Endodermal cell (in vitro differentiated cells): ENCODE results near the gene CLOCK. TPM values are rescaled to one million over a fixed set of nuclear protein-coding genes. Genes with fewer than 3 reads are reported as not detected.

Experiments
- DNase-seq: peaks from one replicate; pipeline ENCODE4 v3.0.0-alpha.2; 2017
- H3K27ac ChIP-seq: 2 replicates; pipeline ENCODE4 v1.5.1; 2013; ENCODE audit warnings: mild to moderate bottlenecking, low read depth, low read length, moderate library complexity
- H3K27me3 ChIP-seq: 2 replicates; pipeline ENCODE4 v1.6.1; 2013; ENCODE audit warnings: mild to moderate bottlenecking, low read length, moderate library complexity; ENCODE audit not compliant: insufficient read depth, control insufficient read depth, poor library complexity, severe bottlenecking
- H3K36me3 ChIP-seq: 2 replicates; pipeline ENCODE4 v1.7.0; 2013; ENCODE audit warnings: mild to moderate bottlenecking, low read length, moderate library complexity; ENCODE audit not compliant: control insufficient read depth, insufficient read depth
- H3K4me1 ChIP-seq: one replicate; pipeline ENCODE4 v1.7.0; 2013; ENCODE audit warnings: low read length; ENCODE audit not compliant: control insufficient read depth, insufficient read depth
- H3K4me3 ChIP-seq: 2 replicates; pipeline ENCODE4 v1.5.1; 2013; ENCODE audit warnings: mild to moderate bottlenecking, low read length, moderate library complexity
- H3K9ac ChIP-seq: 2 replicates; pipeline ENCODE4 v1.6.1; 2013; ENCODE audit warnings: mild to moderate bottlenecking, low read length, moderate library complexity; ENCODE audit not compliant: poor library complexity, severe bottlenecking; ENCODE audit errors: extremely low read depth
- H3K9me3 ChIP-seq: 2 replicates; pipeline ENCODE4 v1.6.1; 2013; ENCODE audit warnings: mild to moderate bottlenecking, low read length, moderate library complexity; ENCODE audit not compliant: control insufficient read depth
- H3K27ac Mint-ChIP-seq: 2 replicates; pipeline ENCODE4 v1.8.0; 2020; ENCODE audit warnings: mixed read lengths
- H3K27me3 Mint-ChIP-seq: 2 replicates; pipeline ENCODE4 v1.8.0; 2021; ENCODE audit warnings: mild to moderate bottlenecking, mixed read lengths; ENCODE audit not compliant: insufficient read depth
- H3K36me3 Mint-ChIP-seq: 2 replicates; pipeline ENCODE4 v1.8.0; 2020; ENCODE audit warnings: low read depth, mixed read lengths
- H3K4me1 Mint-ChIP-seq: 2 replicates; pipeline ENCODE4 v1.8.0; 2020; ENCODE audit warnings: mixed read lengths
- H3K4me3 Mint-ChIP-seq: 2 replicates; pipeline ENCODE4 v1.8.0; 2020; ENCODE audit warnings: mild to moderate bottlenecking, moderate library complexity, mixed read lengths
- H3K9me3 Mint-ChIP-seq: 2 replicates; pipeline ENCODE4 v1.8.0; 2020; ENCODE audit warnings: mild to moderate bottlenecking, mixed read lengths
- WGBS, 2 experiments: methylation state at CpG; one replicate each; pipeline versions ENCODE4 v1.1.5 to v1.1.7; 2013; ENCODE audit warnings: missing lambda C conversion rate in 2 of 2, mixed read lengths in 1 of 2; ENCODE audit not compliant: insufficient coverage in 1 of 2, insufficient read length in 1 of 2; 5-methylcytosine and 5-hydroxymethylcytosine counted together
- total RNA-seq, 2 donors: library from RNA; stranded (reverse); fragmentation: NEBNext Ultra II Directional in 1 of 2; extraction: Animal tissue kit (Norgen Biotek cat#: 25700) in 1 of 2; gene quantifications; 2 replicates in 1 of 2; 3 replicates in 1 of 2; pipeline ENCODE4 v1.2.1, GENCODE V29; 2021
- TF ChIP-seq, protein P1 (sequence below): fragments of 200-600 bp; sonication (generic); conservative IDR thresholded peaks from 2 replicates; pipeline ENCODE4 v1.5.0; 2021; ENCODE audit warnings: antibody characterized with exemption, mild to moderate bottlenecking

CLOCK gene
- total RNA-seq, 2 donors from 2014 or later: 22.9 to 25.1 TPM

DNA sequence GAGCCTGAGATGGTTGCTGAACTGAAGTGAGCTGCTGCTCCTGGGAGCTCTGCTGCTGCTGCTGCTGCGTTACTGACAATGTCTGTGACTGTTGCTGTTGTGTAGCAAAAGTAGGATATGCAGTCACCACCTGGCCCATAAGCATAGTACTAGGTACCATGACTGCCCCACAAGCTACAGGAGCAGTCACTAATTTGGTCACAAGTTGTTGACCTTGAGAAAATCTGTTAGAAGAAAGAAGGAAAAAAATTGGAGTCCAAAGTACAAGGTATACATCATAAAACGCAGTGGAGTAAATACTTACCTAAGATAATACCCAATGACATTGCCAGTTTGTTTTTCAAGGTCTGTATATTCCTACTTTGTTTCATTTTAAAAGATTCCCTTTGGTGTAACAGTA is 108.4 kb downstream of the CLOCK start:
- peaks cover 61% of the 10 kb centered on the region for H3K36me3 Mint-ChIP-seq

DNA sequence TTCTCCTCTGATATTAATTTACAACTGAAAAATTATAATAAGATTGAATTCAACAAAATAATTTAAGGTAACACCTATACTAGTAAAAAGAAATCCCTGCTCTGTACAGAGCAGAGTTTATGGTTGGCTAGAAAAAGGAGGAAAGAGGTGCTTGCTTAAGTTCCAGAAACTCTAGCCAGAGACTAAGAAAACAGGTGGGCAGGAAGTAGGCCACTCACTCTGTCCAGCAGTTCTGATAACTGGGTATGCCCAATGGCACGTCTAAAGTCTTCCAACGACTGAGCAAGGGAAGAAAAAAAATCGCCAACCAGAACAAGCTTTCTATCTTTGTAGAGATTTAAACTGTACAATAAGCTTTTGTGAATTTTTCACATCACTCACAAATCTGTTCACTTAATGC is 108.9 kb downstream of the CLOCK start:
- peaks cover 14% of the 10 kb centered on the region for H3K4me1 Mint-ChIP-seq
- H3K36me3 Mint-ChIP-seq: peaks cover 60% of the 10 kb centered on the region
- WGBS, 2 experiments: 91 to 93% methylated on average over 2 of the region's 3 CpGs
- Histone ChIP-seq H3K27ac (no peak overlapping the region), H3K4me1 (no peaks in the 10 kb centered on the region), H3K27me3 (no peaks in the 10 kb centered on the region), H3K9ac (no peak overlapping the region), H3K36me3 (peaks cover 81% of the 10 kb centered on the region), H3K9me3 (no peaks in the 10 kb centered on the region), H3K4me3 (no peak overlapping the region)
- no peaks in the 10 kb centered on the region for H3K27me3 Mint-ChIP-seq
- H3K27ac Mint-ChIP-seq: peak overlapping the region; percentile 72
- TF ChIP-seq, protein P1, sequence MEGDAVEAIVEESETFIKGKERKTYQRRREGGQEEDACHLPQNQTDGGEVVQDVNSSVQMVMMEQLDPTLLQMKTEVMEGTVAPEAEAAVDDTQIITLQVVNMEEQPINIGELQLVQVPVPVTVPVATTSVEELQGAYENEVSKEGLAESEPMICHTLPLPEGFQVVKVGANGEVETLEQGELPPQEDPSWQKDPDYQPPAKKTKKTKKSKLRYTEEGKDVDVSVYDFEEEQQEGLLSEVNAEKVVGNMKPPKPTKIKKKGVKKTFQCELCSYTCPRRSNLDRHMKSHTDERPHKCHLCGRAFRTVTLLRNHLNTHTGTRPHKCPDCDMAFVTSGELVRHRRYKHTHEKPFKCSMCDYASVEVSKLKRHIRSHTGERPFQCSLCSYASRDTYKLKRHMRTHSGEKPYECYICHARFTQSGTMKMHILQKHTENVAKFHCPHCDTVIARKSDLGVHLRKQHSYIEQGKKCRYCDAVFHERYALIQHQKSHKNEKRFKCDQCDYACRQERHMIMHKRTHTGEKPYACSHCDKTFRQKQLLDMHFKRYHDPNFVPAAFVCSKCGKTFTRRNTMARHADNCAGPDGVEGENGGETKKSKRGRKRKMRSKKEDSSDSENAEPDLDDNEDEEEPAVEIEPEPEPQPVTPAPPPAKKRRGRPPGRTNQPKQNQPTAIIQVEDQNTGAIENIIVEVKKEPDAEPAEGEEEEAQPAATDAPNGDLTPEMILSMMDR: no peak
- H3K4me3 Mint-ChIP-seq: no peak overlapping the region
- DNase-seq: no peak
- no peaks in the 10 kb centered on the region for H3K9me3 Mint-ChIP-seq

More for the DNA sequence above, 108.4 kb downstream of the CLOCK start:
- Histone ChIP-seq H3K9me3 (no peaks in the 10 kb centered on the region), H3K36me3 (peaks cover 79% of the 10 kb centered on the region), H3K9ac (no peak overlapping the region), H3K4me1 (no peaks in the 10 kb centered on the region), H3K27me3 (no peaks in the 10 kb centered on the region), H3K27ac (no peak overlapping the region), H3K4me3 (no peak overlapping the region)
- WGBS, 2 experiments: 96% methylated on average over 2 of the region's 2 CpGs; no CpG with 5 or more reads in 1 of the 2 experiments
- H3K9me3 Mint-ChIP-seq: no peaks in the 10 kb centered on the region
- H3K27me3 Mint-ChIP-seq: no peaks in the 10 kb centered on the region
- no peak for DNase-seq
- peaks cover 10% of the 10 kb centered on the region for H3K4me1 Mint-ChIP-seq
- H3K27ac Mint-ChIP-seq: peak overlapping the region; percentile 26
- TF ChIP-seq, protein P1: no peak
- H3K4me3 Mint-ChIP-seq: no peak overlapping the region

DNA sequence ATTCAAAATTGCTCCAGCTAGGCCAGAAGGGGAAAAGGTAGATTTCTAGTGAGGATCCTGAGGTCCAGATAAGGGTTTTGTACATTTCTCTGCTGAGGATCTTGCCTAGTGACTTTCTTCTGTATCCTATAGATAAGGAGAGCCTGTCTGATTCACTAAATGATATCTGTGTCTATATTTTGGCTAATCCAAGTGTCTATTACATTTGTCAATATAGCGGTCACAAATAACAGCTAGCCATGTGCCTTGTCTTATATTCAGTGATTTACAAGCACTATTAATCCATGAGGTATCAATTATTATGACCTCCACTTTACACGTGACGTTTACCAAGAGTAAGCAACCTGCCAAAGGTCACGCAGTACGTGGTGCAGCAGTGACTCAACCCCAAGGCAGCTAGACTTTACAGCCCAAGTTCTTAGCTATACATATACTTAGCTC is 109.3 kb downstream of the CLOCK start:
- Mint-ChIP-seq H3K27ac (no peak overlapping the region), H3K27me3 (no peaks in the 10 kb centered on the region), H3K9me3 (no peaks in the 10 kb centered on the region), H3K4me1 (peaks cover 18% of the 10 kb centered on the region), H3K4me3 (no peak overlapping the region), H3K36me3 (peaks cover 55% of the 10 kb centered on the region)
- DNase-seq: no peak
- H3K9ac ChIP-seq: no peak overlapping the region
- TF ChIP-seq, protein P1: no peak
- H3K27ac ChIP-seq: no peak overlapping the region
- no peaks in the 10 kb centered on the region for H3K4me1 ChIP-seq
- WGBS, 2 experiments: 89 to 92% methylated on average over 4 to 5 of the region's 5 CpGs
- no peaks in the 10 kb centered on the region for H3K9me3 ChIP-seq
- no peaks in the 10 kb centered on the region for H3K27me3 ChIP-seq
- H3K4me3 ChIP-seq: no peak overlapping the region
- peaks cover 81% of the 10 kb centered on the region for H3K36me3 ChIP-seq
